Stimulated activated memory B cell treated with anti-CD40 and anti-IgM and Interleukin-4, amounts not matched to agents 10 μg/mL and 1 μg/mL and 100 μg/mL, for 72 hours (primary cell): ENCODE data around the gene SGSM1.

ENCODE experiments used
- ATAC-seq: fragments of 150-1000 bp; cut with Tn5 transposase; 2 replicates; pipeline ENCODE4 v1.10.0; 2021
- H3K27ac Mint-ChIP-seq: one replicate; pipeline ENCODE4 v1.8.0; 2022; ENCODE audit warnings: mild to moderate bottlenecking, mixed read lengths
- H3K27me3 Mint-ChIP-seq: one replicate; pipeline ENCODE4 v1.8.0; 2022; ENCODE audit warnings: mixed read lengths
- H3K36me3 Mint-ChIP-seq: one replicate; pipeline ENCODE4 v1.8.0; 2022; ENCODE audit warnings: mixed read lengths
- H3K4me1 Mint-ChIP-seq: one replicate; pipeline ENCODE4 v1.8.0; 2022; ENCODE audit warnings: mixed read lengths
- H3K4me3 Mint-ChIP-seq: one replicate; pipeline ENCODE4 v1.8.0; 2022; ENCODE audit warnings: mild to moderate bottlenecking, moderate library complexity, mixed read lengths
- H3K9me3 Mint-ChIP-seq: one replicate; pipeline ENCODE4 v1.8.0; 2022; ENCODE audit warnings: mixed read lengths

Gene SGSM1

DNA sequence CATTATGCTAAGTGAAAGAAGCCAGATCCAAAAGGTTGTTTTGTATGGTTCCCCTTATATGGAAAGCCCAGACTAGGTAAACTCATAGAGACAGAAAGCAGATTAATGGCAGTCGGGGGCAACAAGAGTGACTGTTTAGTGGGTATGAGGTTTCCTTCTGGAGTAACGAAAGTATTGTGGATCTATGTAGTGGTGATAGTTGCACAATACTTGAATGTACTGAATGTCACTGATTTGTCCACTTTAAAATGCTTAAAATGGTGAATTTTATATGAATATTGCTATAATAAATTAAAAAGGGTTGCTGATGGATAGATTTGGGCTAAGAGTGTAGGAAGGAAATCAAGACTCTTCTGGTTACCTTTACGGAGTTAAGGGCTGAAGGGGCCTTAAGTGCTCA lies 10.0 kb upstream of the SGSM1 start:
- H3K4me1 Mint-ChIP-seq = no peaks in the 10 kb centered on the region
- H3K4me3 Mint-ChIP-seq = no peak overlapping the region
- ATAC-seq = no peak
- no peaks in the 10 kb centered on the region for H3K27me3 Mint-ChIP-seq
- no peaks in the 10 kb centered on the region for H3K9me3 Mint-ChIP-seq
- no peak overlapping the region for H3K27ac Mint-ChIP-seq
- H3K36me3 Mint-ChIP-seq = no peaks in the 10 kb centered on the region

DNA sequence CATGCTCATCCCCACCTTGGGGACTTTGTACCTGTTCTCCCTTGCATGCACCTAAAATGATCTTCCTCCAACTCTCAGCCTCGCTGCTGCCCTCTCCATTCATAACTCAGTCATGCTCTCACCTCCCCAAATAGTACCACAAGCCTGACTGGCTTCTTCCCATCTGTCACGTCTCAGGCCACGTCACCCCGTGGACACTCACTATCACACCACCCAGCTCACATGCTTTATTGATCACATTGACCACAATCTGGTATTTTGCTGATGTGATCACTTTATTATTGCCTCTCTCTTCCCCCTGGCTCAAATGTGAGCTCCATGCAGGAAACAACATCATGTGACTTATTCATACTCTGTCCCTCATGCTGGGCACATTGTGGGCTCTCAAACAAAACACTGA lies 9.2 kb upstream of the SGSM1 start:
- no peak for ATAC-seq
- H3K4me1 Mint-ChIP-seq = no peaks in the 10 kb centered on the region
- no peaks in the 10 kb centered on the region for H3K27me3 Mint-ChIP-seq
- no peak overlapping the region for H3K27ac Mint-ChIP-seq
- no peak overlapping the region for H3K4me3 Mint-ChIP-seq
- no peaks in the 10 kb centered on the region for H3K36me3 Mint-ChIP-seq
- H3K9me3 Mint-ChIP-seq = no peaks in the 10 kb centered on the region

DNA sequence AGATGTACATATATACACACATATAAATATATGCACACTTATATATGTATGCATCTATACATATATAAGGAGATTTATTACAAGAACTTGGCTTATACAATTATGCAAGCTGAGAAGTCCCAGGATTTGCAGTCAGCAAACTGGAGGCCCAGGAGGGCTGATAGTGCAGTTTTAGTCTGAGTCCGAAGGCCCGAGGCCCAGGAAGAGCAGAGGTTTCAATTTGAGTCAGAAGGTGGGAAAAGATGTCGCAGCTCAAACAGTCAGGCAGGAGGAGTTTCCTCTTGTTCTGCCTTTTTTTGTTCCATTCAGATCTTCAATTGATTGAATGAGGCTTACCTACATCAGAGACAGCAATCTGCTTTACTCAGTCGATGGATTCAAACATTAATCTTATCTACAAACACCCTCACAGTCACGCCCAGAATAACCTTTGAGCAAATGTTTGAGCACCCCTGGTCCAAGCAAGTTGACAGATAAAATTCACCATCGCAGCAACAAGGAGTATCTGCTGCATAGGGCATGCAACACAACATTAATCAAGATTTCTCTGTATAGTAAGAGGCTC lies 4.0 kb upstream of the SGSM1 start:
- Mint-ChIP-seq H3K4me1 (no peaks in the 10 kb centered on the region), H3K27ac (no peak overlapping the region), H3K9me3 (no peaks in the 10 kb centered on the region), H3K36me3 (no peaks in the 10 kb centered on the region), H3K27me3 (peaks cover 19% of the 10 kb centered on the region), H3K4me3 (no peak overlapping the region)
- no peak for ATAC-seq

DNA sequence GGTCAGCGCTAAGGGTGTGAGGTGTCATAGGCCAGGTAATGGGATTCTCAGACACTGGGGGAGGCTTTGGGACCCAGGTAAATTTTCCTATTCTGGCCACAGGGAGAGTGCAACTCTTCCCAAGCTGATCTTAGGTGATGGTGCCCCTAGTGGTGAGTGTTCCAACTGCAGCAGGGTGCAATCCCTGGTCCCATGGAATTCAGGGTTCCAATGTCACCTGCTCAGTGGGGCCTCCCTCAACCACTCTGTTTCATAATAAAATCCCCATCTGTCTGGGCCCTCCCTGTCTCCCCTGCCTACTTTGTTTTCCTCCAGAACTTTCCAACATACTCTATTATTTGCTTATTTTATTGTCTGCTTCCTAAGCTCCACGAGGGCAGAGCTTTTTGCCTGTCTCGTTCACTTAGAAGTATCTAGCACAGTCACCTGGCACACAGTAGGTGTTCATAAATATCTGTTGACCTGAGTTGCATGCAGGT lies 2.9 kb upstream of the SGSM1 start:
- no peak overlapping the region for H3K4me3 Mint-ChIP-seq
- ATAC-seq = peak; percentile 35
- H3K27ac Mint-ChIP-seq = no peak overlapping the region

DNA sequence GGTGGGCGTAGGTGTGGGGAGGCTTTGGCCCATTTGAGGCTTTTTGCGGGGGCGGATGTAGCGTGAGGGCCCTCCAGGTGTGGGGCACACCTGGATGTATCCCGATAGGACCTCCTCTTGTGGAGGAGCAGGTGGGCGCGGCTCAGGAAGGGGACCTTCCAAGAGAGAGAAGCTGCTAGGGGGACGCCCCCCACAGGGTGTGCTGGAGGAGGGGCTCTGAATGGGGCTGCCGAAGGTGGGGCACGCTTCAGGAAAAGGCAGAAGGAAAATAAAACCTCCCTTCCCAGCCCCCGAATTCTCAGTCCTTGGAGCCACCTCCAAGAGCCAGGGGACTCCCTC lies 621 bp downstream of the SGSM1 start:
- peaks cover 57% of the 10 kb centered on the region for H3K27me3 Mint-ChIP-seq
- no peak overlapping the region for H3K27ac Mint-ChIP-seq
- H3K9me3 Mint-ChIP-seq = peaks cover 3% of the 10 kb centered on the region
- no peaks in the 10 kb centered on the region for H3K4me1 Mint-ChIP-seq
- ATAC-seq = no peak
- H3K36me3 Mint-ChIP-seq = no peaks in the 10 kb centered on the region
- peak overlapping the region; percentile 4 for H3K4me3 Mint-ChIP-seq

More for the DNA sequence above, 2.9 kb upstream of the SGSM1 start:
- H3K27me3 Mint-ChIP-seq = peaks cover 29% of the 10 kb centered on the region
- no peaks in the 10 kb centered on the region for H3K4me1 Mint-ChIP-seq
- H3K9me3 Mint-ChIP-seq = peaks cover 3% of the 10 kb centered on the region
- H3K36me3 Mint-ChIP-seq = no peaks in the 10 kb centered on the region

DNA sequence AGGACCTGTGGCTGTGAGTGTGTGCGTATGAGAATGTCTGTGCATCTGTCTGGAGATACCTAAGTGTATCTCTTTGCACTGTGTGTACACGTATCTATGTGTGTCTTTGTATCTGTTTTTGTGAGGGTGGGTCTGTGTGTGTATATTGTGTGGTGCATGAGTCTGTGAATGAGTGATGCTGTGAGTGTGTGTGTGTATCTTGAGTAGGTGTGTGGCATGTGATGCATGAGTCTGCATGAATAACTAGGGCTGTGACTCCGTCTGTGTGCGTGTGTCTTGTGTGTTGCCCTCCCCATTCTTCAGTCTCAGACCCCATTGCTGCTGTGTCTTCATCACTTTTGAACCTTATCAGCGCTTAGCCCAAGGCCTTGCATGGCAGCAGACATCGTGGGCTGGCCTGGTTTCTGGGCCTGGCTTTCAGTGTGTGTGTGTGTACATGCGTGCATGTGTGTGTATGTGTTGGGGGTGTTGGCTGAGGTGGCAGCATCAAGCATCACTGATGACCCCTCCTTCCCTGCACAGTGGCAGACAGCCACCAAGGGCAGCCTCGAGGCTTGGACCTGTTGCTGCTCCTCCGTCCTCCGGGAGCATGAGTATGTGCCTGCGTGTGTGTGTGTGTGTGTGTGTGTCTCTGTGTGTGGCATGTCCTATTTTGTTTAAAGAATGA lies 1.4 kb downstream of the SGSM1 start:
- Mint-ChIP-seq H3K27me3 (peaks cover 57% of the 10 kb centered on the region), H3K4me3 (no peak overlapping the region), H3K27ac (no peak overlapping the region), H3K36me3 (no peaks in the 10 kb centered on the region), H3K9me3 (peaks cover 3% of the 10 kb centered on the region), H3K4me1 (no peaks in the 10 kb centered on the region)
- no peak for ATAC-seq

DNA sequence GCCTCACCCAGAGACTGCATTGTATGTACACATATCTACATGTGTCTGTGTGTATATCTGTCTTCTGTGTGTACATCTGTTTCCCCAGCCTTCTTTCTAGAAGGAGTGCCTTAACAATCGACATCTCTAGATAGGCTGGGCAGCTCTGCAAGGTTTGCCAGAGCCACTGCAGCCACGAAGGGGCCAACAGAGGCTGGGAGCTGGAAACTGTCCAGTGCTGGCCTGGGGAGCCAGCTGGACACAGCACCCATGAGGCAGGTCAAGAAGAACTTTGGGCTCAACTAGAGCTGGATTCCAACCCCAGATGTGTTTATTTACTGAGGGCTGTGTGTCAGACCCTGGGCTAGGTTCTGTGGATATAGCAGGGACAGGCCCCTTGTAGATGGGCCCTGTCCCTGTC lies 3.3 kb downstream of the SGSM1 start:
- Mint-ChIP-seq H3K4me1 (no peaks in the 10 kb centered on the region), H3K27me3 (peaks cover 51% of the 10 kb centered on the region), H3K27ac (no peak overlapping the region), H3K4me3 (no peak overlapping the region), H3K36me3 (no peaks in the 10 kb centered on the region), H3K9me3 (peaks cover 3% of the 10 kb centered on the region)
- ATAC-seq = no peak

DNA sequence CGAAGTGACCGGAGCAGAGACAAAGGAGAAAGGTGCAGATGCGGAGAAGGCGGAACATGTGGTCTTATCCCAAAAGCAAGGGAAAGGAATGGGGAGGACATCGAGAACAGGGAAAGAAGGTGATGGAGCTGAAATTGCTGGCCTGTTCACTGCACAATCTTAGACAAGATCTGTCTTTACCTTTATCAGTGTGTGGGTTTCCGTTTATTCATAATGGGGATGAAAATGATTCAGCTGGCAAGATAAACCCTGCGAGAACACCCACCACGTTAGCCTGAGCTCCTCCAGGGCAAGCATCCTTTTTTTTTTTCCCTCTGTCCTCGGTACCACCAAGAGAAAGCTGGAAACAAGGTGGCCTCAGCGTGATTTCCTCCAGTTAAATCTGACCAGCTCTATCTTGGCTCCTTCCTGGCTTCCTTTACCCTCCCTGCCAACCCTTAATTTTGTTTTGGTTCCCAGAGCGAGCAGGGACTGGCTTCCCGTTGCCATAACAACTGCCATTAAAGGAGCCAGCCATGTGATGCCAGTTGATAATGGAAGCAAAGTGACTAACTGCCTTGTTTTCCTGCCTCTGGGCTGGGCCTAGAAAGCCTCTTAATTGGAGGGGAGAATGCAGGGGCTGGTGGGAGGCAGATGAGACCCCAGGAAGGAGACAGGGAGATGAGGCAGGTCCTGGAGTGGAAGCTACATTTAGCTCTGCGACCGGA lies 4.2 kb downstream of the SGSM1 start:
- H3K36me3 Mint-ChIP-seq = no peaks in the 10 kb centered on the region
- H3K27me3 Mint-ChIP-seq = peaks cover 43% of the 10 kb centered on the region
- no peak overlapping the region for H3K27ac Mint-ChIP-seq
- peaks cover 6% of the 10 kb centered on the region for H3K9me3 Mint-ChIP-seq
- ATAC-seq = no peak
- no peak overlapping the region for H3K4me3 Mint-ChIP-seq
- H3K4me1 Mint-ChIP-seq = no peaks in the 10 kb centered on the region

DNA sequence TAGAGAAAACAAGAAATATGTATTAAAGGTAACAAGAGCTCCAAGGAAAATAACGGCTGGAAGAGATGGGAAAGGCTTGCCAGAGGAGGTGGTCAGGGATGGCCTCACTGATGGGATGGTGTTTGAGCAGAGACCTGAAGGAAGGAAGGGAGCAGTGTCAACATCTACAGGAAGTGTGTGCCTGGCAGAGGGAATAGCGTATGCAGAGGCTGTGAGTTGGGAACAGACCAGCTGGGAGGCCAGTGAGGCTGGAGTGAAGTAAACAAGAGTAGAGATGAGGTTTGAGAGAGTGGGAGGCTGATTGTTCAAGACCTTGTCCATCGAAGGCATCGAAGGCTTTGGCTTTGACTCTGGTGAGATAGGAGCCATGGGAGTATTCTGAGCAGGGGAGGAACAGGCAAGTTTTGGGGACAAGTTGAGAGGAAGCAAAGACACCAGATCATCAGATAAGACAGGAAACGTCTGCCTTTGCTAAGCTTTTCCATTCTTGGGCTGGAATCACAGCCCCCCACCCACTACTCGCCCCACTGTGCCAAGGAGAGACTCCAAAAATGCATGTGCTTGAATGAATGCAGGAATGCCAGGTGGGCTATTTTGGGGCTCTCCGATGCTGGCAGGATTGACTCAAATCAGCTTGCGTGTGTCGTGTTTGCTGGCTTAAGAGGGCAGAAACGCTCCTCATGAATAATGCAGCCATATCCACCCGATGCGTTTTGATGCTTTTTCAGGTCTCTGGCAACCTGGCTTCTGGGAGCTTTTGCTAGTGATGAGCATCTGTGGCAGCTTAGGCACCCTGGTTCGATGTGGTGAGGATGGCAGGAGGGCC lies 7.2 kb downstream of the SGSM1 start:
- ATAC-seq = no peak
- H3K9me3 Mint-ChIP-seq = peaks cover 12% of the 10 kb centered on the region
- no peak overlapping the region for H3K27ac Mint-ChIP-seq
- H3K36me3 Mint-ChIP-seq = no peaks in the 10 kb centered on the region
- H3K27me3 Mint-ChIP-seq = peaks cover 28% of the 10 kb centered on the region
- no peak overlapping the region for H3K4me3 Mint-ChIP-seq
- no peaks in the 10 kb centered on the region for H3K4me1 Mint-ChIP-seq

DNA sequence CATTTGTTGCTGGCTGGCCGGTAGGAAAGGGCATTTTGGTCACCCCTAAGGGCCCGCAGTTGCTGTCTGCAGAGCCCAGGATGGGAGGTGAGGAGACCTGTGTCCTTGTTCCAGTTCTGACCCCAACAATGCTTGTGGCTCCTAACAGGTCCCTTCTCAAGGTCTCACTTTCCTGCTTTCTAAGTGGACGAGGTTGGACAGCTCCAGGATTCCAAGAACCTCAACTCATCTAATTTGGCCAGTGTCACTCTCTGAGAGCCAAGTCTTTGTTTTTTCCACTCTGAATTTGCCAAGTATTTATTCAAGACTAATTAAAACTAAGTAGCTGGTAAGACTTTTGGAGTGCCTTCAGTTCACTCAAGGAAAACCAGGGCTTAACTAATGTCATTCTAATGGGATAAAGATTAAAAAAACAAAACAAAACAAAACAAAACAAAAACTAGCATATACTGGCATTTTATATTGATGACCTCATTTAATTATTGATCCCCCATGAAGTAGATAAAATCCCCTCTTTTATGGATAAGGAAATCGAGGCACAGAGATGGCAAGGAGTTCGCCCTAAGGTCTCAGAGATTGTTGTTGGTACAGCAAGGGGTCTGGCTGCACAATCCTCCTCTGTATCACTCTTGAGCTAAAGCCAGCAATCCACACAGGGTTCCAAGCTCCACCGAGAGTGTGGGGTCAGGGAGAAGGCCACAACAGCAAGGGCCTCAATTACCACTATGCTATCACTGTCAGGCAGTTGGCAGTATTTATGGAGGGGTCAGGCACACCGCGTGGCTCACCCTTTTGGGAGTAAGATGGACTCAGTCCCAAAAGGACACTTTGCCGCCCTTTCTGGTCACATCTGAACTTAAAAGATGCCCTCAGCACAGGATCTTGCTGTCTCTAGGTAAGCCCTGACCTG lies 8.1 kb downstream of the SGSM1 start:
- no peak for ATAC-seq
- Mint-ChIP-seq H3K27me3 (peaks cover 23% of the 10 kb centered on the region), H3K36me3 (no peaks in the 10 kb centered on the region), H3K4me3 (no peak overlapping the region), H3K9me3 (peaks cover 12% of the 10 kb centered on the region), H3K27ac (no peak overlapping the region), H3K4me1 (no peaks in the 10 kb centered on the region)

DNA sequence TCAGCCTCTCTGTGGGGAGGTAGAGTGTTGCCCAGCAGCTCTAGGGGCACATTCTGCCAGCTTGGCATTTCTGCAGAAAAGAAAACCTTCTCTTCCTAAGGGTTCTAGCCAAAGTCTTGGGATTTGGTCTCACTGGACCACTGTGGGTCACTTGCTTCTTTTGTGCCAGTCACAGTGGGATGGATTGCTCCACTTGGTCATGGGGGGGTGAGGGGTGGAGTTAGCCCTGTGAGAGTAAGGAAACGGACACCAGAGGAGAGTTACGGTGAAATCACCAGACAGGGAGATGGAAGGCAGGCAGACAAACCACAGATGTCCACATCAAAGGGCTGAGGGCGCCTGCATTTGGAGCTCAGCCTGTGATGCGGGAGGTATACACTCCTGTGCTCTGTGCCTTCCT lies 10.8 kb downstream of the SGSM1 start:
- H3K4me1 Mint-ChIP-seq = no peaks in the 10 kb centered on the region
- no peak overlapping the region for H3K27ac Mint-ChIP-seq
- no peak for ATAC-seq
- H3K36me3 Mint-ChIP-seq = no peaks in the 10 kb centered on the region
- H3K9me3 Mint-ChIP-seq = peaks cover 12% of the 10 kb centered on the region
- H3K27me3 Mint-ChIP-seq = no peaks in the 10 kb centered on the region
- H3K4me3 Mint-ChIP-seq = no peak overlapping the region

DNA sequence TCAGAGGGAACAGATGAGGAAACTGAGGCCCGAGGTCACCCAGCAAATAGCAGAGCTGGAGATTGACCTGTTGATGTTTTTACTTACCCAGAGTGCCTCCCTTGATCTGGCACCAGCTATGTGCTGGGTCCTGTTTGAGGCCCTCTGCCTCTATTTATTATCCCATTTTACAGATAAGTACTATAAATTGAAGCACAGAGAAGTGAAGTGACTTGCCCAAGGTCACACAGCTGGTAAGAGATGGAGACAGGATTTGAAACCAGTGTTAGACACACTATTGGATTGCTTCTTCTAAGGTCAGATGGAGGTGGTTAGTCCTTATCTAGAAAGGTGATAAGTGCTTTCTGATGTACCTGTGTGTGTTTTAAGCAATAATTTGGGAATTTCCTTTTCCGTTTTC lies 13.5 kb downstream of the SGSM1 start:
- Mint-ChIP-seq H3K4me1 (no peaks in the 10 kb centered on the region), H3K36me3 (no peaks in the 10 kb centered on the region), H3K27me3 (peaks cover 9% of the 10 kb centered on the region), H3K9me3 (peaks cover 12% of the 10 kb centered on the region), H3K27ac (no peak overlapping the region), H3K4me3 (no peak overlapping the region)
- no peak for ATAC-seq

DNA sequence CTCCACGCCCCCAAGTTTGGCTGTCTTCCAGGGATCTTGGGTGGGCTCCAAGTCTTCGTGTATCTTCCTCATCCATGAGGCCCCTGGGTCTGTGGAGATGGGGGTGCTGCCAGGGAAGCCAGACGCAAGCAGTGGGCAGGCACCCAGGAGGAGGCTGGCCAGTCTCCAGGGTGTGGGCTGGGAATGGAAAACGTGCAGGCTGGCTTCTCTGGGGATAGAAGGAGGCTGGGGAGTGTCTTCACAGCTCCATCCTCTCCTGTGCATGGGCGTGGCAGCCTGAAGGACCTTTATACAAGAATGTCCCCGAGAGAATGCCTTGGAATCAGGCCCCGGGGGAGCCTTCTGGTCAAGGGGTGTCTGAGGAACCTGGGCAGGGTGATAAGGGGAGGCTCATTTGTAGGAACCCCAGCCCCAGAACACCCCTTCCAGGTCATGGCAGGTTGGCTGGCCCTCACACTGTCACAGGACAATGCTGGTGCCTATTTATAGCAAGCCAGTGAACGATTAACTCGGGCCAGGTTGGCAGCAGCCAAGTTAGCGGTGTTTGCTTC lies 14.0 kb downstream of the SGSM1 start:
- H3K27ac Mint-ChIP-seq = no peak overlapping the region
- no peak for ATAC-seq
- H3K4me1 Mint-ChIP-seq = no peaks in the 10 kb centered on the region
- no peaks in the 10 kb centered on the region for H3K36me3 Mint-ChIP-seq
- H3K27me3 Mint-ChIP-seq = peaks cover 14% of the 10 kb centered on the region
- H3K9me3 Mint-ChIP-seq = peaks cover 12% of the 10 kb centered on the region
- no peak overlapping the region for H3K4me3 Mint-ChIP-seq

DNA sequence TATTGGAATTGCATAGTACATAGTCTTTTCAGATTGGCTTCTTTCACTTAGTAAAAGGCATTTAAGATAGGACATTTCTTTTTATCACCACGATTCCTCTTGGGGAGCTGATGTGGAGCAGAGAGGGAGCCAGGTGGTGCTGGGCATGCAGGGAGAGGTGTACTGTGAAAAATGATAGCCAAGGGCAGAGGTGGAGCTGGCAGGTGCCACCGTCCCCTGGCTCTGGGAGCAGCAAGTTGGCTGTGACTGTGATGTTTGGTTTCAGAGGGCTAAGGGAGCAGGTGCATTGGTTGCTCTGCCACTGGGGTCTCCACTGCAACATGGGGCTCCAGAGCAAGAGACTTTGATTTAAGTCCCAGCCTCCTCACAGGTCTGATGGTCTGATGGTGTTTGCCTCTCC lies 16.5 kb downstream of the SGSM1 start:
- Mint-ChIP-seq H3K9me3 (no peaks in the 10 kb centered on the region), H3K27ac (no peak overlapping the region), H3K27me3 (peaks cover 18% of the 10 kb centered on the region), H3K4me3 (no peak overlapping the region), H3K4me1 (no peaks in the 10 kb centered on the region), H3K36me3 (no peaks in the 10 kb centered on the region)
- ATAC-seq = no peak
